Activated CD4-positive, alpha-beta T cell treated with anti-CD3 and anti-CD28 coated beads for 24 hours (primary cell): ENCODE data around the gene LRPAP1.
"Not testable (repeated sequence)": the region's sequence is repeated elsewhere in the genome, so short reads cannot be mapped to it uniquely, and the experiment has no call there.

Experiments used
- DNase-seq, 2 donors: peaks; one replicate each; pipeline ENCODE4 v3.0.0-alpha.2; 2020; ENCODE audit warnings: low read depth in 2 of 2

LRPAP1 gene

DNA sequence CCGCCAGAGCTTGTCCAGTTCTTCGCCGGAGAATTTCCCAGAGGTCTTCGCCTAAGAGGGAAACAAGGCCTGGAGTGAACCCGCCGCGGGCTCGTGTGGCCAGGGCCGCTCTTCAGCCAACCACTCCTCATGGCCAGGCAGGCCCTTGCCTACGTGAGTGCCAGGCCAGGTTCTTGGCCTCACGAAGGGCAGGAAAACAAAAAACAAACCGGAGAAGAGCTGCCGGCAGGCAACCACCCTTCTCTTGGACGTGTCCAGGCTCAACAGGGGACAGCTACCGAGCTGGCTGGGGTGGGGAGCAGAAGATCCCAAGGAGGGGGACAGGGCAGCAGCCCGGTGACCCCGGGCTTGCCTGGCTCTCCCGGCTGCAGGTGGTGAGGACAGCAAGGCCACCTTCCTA is 13.3 kb downstream of the LRPAP1 start:
- no peak for DNase-seq

DNA sequence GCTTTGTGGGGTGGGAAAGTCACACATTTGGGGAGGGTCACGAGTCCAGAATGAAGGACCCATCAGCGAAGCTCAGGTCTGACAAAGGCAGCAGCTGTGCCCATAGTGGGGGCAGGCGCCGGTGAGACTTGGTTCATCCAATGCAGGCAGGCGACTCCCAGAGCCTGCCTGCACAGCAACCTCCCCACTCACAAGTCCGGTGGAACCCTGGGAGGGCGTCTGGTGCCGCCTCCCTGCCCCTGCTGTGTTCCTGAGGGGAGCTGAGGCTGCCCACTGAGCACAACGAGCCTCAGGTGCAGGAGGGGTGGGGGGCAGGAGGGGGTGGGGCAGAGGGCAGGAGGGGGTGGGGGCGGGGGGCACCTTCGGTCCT is 13.7 kb downstream of the LRPAP1 start:
- DNase-seq, result no peak

DNA sequence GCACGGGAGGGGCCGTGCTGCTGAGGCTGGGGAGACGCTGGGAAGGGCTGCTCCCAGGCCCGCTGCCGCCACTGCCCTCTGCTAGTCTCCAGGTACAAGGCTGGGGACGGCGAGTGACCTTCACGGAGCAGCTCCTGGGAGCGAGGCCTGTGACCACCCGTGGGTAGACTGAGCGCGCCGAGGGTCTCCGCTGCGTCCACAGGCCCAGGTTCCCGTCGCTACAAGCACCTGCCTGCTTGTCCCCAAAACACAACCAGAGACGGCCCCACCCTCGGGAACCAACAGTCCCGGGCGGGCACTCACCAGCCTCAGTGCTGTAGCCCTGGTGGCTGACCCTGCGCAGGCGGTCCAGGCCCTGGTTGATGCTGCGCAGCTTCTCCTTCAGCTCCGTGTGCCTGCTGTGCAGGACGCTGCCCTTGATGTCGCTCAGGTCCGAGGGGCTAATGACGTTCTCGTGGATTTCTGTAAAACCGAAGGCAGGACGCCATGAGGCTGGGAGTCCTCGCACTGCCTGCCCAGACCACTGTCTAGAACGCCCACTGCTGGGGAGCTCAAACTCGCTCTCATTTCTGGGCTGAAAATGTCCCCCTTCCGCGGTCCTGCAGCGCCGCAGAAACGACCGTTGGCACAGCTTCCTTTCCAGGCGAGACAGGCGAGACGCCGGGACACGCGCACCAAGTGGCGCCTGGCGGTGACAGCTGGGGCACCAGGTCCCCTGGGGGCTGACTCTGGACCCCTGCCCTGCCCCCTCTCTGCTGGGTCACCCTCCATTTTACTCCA is 14.3 kb downstream of the LRPAP1 start:
- no peak for DNase-seq

DNA sequence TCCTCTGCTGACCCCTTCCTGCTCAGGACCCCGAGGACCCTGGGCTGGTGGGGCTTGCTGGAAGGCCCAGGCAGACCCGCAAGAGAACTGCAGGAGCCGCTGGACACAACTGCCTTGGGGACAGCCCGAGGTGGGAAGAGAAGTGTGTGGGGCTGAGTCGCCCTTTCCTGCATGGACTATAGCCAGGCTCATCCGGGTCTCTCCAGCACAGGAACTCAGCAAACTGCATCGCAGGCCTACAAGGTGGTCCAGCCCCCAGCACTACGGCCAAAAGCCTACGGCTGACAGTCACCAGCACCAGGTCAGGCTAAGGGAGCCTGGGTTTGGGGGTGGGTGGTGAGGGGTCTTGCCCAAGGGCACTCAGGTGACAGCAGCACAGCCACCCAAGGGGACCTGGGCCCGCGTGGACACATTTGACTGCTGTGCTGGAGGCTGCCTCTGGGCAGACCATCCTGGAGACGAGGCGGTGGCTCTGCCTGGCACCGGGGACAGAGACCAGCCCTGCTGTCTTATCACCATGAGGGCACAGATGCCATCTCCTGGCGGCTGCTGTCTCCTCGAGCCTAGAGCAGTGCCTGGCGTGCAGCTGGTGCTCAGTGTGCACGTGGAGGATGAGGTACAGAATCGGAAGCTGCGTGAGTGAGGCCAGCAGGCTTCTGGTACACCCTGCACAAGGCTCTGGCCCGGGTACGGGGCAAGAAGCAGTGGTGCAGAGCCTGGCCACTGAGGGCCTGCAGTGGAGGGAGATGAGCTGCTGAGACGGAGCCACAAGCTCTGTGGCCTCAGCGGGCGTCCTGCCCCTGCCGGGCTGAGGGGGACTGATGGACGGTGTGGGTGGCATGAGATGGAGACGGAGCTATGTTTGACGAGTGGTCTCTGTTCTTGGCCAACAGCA is 15.1 kb downstream of the LRPAP1 start:
- DNase-seq, result no peak

DNA sequence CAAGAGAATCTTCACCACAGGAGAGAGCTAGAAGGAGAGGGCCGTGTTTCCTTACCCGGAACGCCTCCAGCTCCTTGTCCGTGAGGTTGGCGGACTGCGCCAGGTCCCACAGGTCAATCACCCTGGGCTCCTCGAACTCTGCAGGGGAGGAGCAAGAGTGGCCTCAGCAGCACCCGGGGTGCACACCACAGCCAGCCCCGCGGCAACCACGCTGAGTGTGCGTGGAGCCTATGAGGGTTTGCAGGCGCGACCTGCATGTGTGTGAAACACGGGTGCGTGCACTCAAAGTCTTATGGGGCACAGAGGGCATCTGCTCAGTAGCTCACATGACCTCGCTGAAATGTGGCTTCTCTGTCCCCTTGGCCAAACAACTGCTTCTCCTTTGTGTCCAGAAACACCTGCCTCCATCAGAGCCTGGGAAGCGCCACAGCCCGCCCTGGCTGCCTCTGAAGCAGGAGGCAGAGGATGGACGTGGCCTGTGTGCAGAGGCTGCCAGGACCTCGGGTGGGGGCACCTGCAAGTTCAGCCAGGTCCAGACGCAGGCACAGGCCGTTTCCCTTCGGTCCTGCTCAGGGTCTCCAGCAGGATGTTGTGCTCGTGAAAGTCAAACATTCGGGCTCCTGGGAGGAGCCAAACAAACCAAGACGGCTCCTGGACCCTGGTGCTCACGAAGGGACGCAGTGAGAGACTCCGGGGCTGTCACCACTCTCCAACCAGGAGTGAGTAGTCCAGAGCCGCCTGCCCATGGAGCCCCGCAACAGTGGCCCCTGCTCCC is 16.0 kb downstream of the LRPAP1 start:
- DNase-seq, result no peak

DNA sequence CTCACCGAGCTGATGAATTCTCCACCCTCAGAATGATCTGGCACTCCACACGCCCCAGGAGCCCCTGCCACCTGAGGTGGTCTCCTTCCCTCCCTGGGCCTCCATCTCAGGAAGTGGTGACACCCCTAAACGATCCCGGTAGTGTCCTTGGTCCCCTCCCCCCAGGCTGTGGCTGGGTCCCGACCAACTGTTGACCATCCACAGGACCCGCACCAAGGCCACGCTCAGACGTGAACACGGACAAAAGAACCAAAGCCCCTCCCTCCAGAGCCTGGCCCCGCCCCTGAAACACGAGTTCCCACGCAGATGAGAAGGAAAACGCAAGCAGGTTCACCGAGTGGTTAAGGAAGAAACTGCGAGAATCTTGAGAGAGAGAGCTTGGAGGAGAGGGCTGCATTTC is 16.6 kb downstream of the LRPAP1 start:
- no peak for DNase-seq

DNA sequence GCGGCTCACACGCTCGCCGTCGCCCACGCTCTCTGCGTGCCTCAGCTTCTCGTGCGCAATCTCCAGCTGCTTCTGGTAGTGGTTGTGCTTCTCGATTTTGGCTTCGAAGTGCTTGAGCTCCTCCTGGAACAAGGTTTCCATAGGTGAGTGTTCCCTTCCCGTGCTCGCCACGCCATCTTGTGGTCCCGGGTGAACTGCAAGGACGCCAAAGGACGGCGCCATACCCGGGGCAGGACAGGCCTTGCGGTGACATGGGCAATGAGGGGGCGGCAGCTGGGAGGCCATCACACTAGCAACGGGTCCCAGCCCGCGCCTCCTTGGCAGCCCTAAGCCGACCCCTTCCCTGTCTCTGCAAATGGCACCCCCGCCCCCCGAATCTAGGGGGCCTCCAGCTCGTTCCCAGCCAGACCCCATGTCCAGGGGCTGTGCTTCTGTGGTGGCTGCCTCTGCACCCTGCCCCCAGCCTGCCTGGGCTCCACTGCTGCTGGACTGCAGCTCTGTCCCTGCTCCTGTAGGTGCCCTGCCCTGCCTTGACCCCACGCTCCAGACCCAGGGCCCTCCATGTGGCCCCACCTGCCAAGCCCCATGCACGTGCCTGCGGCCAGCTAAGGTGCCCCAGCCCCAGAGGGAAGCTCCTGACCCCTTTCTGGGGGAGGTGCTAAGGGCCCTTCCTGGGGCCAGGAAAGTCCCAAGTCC is 17.3 kb downstream of the LRPAP1 start:
- no peak for DNase-seq

DNA sequence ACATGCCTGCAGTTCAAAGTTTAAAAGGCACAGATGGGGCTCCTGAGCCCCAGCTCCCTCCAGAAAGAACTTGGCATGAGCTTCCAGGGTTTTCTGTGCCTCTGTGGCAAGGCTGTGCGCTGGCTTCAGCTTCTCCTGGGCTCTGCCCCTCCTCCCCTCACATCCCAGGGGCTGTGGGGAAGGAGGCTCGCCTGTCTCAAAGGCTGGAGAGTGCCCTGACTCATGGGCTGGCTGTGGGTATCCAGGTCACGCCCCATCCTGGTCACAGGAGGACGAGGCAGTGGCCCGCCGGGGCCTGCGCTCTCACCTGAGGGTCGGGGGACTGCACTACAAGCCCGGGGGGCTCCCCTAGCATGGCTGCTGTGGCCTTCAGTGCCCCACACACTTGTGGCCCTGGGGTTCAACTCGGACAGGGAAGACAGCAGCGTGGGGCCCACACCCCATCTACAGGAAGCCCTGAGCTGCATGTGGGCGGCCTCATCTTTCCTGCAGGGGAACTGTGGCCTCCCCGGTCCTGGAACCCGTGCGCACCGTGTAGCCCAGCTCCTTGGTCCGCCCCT is 17.9 kb downstream of the LRPAP1 start:
- no peak for DNase-seq

DNA sequence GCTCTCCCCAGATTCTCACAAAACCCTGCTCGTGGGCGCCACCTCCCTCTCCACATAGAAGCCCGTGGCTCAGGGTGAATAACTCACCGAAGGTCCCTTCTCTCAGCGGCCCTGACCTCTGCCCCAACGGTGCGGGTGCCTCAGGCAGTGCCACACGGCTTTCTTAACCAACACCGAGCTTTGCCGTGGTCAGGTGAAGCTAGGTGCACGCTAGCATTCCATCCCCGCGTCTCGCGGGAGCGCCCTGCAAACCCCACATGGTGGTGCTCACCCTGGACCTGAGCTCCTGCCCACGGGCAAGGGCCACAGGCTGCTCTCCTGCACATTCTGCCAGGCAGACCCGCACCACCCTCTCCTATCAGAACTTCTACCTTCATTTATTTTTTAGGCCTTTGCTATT is 18.4 kb downstream of the LRPAP1 start:
- no peak for DNase-seq

DNA sequence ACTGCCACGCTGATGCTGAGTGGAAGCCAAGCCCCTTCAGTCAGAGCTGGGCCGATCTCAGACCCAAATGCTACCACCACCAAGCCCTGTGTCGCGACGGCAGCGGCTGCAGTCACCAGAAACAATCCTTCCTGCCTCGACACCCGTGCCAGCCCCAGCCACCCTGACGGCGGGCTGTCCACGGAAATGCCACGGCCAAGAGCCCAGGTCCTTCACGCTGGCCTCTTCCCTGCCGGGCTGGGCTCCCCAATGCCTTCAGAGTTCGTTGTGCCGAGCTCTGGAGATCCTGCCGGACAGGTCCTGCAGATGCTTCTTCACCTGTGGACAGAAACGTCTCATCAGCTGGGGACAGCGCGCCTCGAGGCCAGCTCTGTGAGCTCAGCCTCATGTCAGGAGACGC is 19.5 kb downstream of the LRPAP1 start:
- DNase-seq, result no peak

DNA sequence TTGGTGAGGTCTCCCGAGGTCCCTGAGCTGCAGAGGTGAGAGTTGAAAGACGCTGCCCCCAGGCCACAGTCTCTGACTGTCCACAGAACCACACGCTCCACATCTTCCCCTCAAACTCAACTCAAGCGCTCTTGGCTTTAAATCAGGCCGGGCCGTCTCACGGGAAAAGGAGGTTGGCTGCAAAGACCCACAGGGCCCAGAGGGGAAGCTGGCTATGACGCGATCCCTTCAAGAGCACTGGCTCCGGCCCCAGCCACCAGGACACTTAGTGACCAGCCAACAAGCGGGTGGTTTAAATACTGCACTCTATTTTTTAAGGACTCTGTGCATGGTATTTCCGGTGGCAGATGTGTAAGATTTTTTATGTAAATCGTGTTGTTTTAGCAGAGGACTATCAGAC is 19.9 kb downstream of the LRPAP1 start:
- no peak for DNase-seq

DNA sequence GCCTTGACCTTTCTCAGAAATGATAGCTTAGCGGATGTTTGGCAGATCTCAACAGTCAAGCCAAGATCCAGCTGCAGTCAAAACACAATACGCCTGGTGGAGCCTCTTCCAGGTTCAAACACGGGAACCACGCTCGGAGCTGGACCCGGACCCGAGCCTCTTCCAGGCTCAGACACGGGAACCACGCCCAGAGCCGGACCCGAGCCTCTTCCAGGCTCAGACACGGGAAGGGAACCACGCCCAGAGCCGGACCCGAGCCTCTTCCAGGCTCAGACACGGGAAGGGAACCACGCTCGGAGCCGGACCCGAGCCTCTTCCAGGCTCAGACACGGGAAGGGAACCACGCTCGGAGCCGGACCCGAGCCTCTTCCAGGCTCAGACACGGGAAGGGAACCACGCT is 20.6 kb downstream of the LRPAP1 start:
- not testable (repeated sequence) for DNase-seq

DNA sequence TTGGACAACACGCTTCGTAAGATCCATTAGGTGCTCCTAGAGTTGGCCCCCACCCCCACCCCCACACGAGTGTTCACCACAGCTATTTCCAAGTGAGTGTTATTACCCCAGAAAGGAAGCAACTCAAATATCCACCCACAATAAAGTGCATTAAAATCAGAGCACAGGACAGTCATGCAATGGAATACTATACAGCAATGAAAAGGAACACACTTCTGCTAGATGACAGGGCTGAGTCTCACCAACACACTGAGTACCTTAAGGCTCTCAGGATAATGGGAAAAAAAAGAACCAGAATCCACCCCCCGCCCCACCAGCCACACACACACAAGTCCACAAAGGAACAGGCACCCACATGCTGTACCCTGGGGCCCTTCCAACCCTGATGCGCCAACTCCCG is 21.0 kb downstream of the LRPAP1 start:
- no peak for DNase-seq

DNA sequence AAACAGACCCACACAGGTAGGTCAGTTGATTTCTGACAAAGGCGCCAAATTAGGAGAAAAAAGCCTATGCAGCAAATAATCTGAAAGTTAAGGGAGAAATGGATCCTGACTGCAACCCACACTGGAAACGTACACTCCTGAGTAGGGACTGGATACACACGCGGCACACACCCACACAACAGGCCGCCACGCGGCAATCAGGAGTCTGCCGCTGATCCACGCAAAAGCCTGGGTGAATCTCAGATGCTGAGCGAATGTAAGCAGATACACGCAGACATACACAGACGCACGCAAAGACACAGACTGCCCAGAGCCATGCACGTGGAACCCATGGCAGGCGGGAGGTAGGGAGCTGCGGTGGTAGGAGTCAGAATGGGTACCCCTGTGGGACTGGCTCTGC is 21.7 kb downstream of the LRPAP1 start:
- no peak for DNase-seq

DNA sequence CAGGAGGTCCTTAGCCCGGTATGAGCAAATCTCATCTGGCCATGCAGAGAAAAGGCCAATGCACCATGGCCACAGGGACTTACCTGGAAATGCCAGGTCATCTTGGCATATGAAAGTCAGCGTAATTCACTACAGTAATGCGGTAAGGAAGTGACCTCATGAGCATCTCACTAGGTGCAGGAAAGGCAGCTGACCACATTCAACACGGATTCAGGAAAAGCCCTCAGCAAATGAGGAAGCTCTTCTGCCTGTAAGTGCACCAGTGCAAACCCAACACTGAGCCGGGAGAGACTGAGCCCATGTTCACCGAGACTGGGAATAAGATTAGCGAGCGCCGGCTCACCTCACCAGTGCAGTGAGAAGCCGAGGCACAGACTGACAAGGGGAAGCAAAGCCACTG is 23.7 kb downstream of the LRPAP1 start:
- no peak for DNase-seq

DNA sequence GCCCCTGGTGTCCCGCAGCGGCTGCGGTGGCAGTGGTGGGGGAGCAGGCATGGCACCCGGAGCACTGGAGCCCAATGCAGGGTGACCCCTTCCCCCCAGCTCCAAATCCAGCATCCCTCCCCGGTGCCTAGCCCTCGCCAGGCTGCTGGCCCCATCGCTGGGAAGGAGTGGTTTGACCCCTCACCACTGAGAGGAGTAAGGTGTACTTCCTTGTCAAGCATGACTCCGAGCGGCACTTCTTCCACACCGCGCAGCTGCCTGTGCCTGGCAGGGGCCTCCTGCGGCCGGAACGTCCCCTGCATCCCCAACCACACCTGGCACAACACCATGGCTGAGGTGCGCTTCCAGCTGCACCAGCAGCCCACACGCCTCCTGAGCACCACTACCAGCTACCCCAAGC is 27.0 kb downstream of the LRPAP1 start:
- DNase-seq, result no peak

DNA sequence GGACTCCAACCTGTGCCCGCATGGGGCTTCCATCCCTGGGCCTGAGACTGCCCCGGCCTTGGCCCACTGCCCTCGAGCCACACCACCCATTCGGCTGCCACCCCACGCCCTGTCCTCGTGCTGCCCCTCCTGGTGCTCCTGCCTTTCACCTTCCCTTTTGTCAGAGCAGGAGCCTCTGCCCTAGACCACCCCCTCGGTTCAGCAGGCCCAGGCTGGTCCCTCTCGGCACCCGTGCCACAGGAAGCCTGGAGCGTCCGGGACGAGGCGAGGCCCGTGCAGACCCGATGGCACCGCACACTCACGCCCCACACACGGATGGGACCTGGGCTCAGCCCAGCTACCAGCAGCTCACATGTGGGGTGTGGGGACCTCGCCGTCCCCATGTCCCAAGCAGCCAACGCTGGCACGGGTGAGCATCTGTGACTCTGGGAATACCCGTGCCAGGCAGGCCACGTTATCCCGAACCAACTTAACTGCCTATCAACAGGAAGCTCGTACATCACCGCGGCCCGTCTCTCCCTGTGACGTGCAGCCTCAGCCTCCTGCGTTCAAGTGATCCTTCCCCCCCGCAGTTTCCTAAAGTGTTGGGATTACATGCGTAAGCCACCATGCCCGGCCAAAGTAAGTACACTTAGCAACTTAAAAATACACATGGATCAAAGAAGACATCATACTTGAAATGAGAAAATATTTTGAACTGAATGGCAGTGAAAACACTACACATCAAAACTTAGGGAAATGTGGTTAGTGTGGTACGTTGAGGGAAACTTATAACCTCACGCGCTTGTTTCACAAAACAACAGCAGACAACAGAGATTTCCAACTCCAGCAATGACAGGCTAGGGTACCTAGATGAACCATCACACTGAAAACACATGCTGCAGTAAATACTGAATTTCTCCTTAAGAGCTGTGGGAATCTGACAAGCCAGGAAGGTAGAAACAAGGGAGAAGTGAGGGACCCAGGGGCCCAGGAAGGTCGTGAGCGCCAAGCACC is 29.0 kb downstream of the LRPAP1 start:
- DNase-seq, result no peak

DNA sequence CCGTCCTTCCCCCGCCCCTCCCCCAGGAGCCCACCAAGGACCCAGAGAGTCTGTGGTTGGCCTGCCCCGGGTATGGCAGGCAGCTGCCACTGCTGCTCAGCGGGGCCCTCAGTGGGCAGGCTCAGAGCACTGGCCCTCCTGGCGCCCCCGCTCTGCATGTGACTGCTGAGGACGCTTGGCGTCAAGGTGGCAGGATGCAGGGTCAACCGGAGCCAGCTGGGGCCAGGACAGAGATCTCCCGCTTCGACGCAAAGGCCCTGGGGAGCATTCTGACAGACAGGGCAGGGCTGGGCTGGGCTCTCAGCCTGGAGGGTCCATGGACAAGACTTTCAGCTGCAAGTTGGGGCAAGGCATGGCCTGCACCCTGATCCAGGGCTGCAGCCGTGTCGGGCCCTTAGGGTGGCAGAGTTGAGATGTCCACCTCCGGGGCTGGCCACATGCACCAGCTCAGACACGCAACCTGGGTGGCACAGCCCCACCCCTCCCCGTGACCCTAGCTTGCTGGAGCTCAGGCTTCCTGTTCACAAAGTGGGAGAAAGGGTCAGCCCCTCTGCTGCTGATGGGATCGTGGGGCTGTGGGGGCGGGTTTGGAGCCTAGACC is 30.3 kb downstream of the LRPAP1 start:
- no peak for DNase-seq

DNA sequence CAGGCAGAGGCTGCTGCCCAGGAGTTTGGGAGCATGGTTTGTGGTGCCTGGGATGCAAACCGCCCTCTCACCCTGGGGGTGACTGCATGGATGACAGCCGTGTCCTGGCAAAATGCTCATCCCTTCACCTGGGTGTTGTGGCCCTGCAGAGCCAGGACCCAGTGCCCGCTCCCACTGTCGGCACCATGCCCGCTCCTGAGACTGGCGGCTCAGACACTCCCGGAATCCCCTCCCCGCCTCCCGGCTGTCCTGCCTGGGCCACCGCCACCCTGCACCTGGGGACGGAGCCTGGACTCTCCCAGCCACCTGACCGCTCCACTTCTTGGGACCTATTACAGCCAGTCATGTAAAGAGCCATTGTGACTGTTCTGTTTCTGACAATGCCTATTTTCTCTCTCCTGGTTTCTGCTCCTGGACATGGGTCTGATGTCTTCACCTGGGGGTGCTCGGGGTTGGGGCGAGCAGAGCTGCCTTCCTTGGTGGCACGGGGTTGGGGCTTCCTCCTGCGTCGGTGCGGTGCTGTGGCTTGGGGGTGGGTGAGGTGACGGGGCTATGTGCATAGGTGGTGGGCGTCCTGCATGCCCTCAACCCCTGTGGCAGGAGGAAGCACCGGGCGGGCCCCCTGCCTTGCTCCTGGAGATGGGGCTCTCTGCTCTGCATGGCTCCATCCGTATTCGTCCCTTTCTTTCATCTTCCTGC is 30.9 kb downstream of the LRPAP1 start:
- DNase-seq, result no peak
